GM23338 (cell line): Measurements from ENCODE around the gene RAP1B. TPM values are rescaled to one million over a fixed set of nuclear protein-coding genes. Genes with fewer than 3 reads are reported as not detected.

ENCODE experiments used
- ATAC-seq: fragments of 200-7000 bp; cut with Tn5 transposase; 3 replicates; pipeline ENCODE4 v1.9.1; 2020
- DNase-seq: peaks from one replicate; pipeline ENCODE4 v3.0.0-alpha.2; 2015; ENCODE audit warnings: low spot score
- H2AFZ ChIP-seq: fragments of 200-600 bp; sonication (generic); 2 replicates; pipeline ENCODE4 v1.8.0; 2016; ENCODE audit warnings: antibody characterized with exemption, mild to moderate bottlenecking, moderate library complexity
- H3F3A ChIP-seq: fragments of 200-600 bp; sonication (generic); replicated peaks from 2 replicates; pipeline ENCODE4 v1.8.0; 2017; ENCODE audit warnings: antibody characterized with exemption, mixed run types, low read depth
- H3K27ac ChIP-seq: fragments of 200-600 bp; sonication (generic); 2 replicates; pipeline ENCODE4 v1.6.1; 2016; ENCODE audit warnings: low read depth
- H3K27me3 ChIP-seq: fragments of 200-600 bp; sonication (generic); 2 replicates; pipeline ENCODE4 v1.8.0; 2016; ENCODE audit warnings: mild to moderate bottlenecking, mixed run types, moderate library complexity; ENCODE audit not compliant: insufficient read depth
- H3K36me3 ChIP-seq: fragments of 200-600 bp; sonication (generic); 2 replicates; pipeline ENCODE4 v1.8.0; 2016; ENCODE audit warnings: mild to moderate bottlenecking; ENCODE audit not compliant: insufficient read depth
- H3K4me1 ChIP-seq: fragments of 200-600 bp; sonication (generic); 2 replicates; pipeline ENCODE4 v1.8.0; 2016; ENCODE audit warnings: mild to moderate bottlenecking, moderate library complexity; ENCODE audit not compliant: insufficient read depth
- H3K4me2 ChIP-seq: fragments of 200-600 bp; sonication (generic); 2 replicates; pipeline ENCODE4 v1.7.1; 2017; ENCODE audit warnings: mixed run types
- H3K4me3 ChIP-seq: fragments of 200-600 bp; sonication (generic); 2 replicates; pipeline ENCODE4 v1.6.1; 2016; ENCODE audit warnings: mixed run types
- H3K79me2 ChIP-seq: fragments of 200-600 bp; sonication (generic); replicated peaks from 2 replicates; pipeline ENCODE4 v1.8.0; 2017; ENCODE audit warnings: mild to moderate bottlenecking; ENCODE audit not compliant: insufficient read depth
- H3K9me2 ChIP-seq: fragments of 200-600 bp; sonication (generic); 2 replicates; pipeline ENCODE4 v1.8.0; 2017; ENCODE audit not compliant: insufficient read depth
- H4K20me1 ChIP-seq: fragments of 200-600 bp; sonication (generic); replicated peaks from 2 replicates; pipeline ENCODE4 v1.8.0; 2017; ENCODE audit warnings: mild to moderate bottlenecking; ENCODE audit not compliant: insufficient read depth
- H3K27ac Mint-ChIP-seq: 2 replicates; pipeline ENCODE4 v1.8.0; 2020; ENCODE audit warnings: inconsistent platforms, mild to moderate bottlenecking, moderate library complexity, mixed read lengths
- H3K27me3 Mint-ChIP-seq: 3 replicates; pipeline ENCODE4 v1.8.0; 2022; ENCODE audit warnings: low read depth, mild to moderate bottlenecking, moderate library complexity, mixed read lengths, inconsistent platforms; ENCODE audit not compliant: insufficient read depth, poor library complexity
- H3K36me3 Mint-ChIP-seq: 3 replicates; pipeline ENCODE4 v1.8.0; 2021; ENCODE audit warnings: low read depth, mild to moderate bottlenecking, inconsistent platforms, moderate library complexity, mixed read lengths
- H3K4me1 Mint-ChIP-seq: 3 replicates; pipeline ENCODE4 v1.8.0; 2020; ENCODE audit warnings: mild to moderate bottlenecking, inconsistent platforms, mixed read lengths
- H3K4me3 Mint-ChIP-seq: 3 replicates; pipeline ENCODE4 v1.8.0; 2021; ENCODE audit warnings: moderate library complexity, mild to moderate bottlenecking, inconsistent platforms, mixed read lengths
- H3K9me3 Mint-ChIP-seq: 3 replicates; pipeline ENCODE4 v1.8.0; 2020; ENCODE audit warnings: moderate library complexity, mild to moderate bottlenecking, inconsistent platforms, mixed read lengths
- CREB1 ChIP-seq: fragments of 250-450 bp; sonication (Bioruptor Pico); IDR thresholded peaks from 2 replicates; pipeline ENCODE4 v1.5.0; 2020; ENCODE audit warnings: low read depth, mild to moderate bottlenecking, moderate library complexity
- EZH2 ChIP-seq: fragments of 200-600 bp; sonication (generic); IDR thresholded peaks from one replicate; pipeline ENCODE4 v1.8.0; 2017; ENCODE audit warnings: antibody characterized with exemption, mild to moderate bottlenecking, low read depth; ENCODE audit not compliant: unreplicated experiment
- EZH2phosphoT487 ChIP-seq: fragments of 200-600 bp; sonication (generic); IDR thresholded peaks from one replicate; pipeline ENCODE4 v1.8.1; 2018; ENCODE audit warnings: antibody characterized with exemption; ENCODE audit not compliant: unreplicated experiment
- ZNF462 ChIP-seq: fragments of 250-450 bp; sonication (Bioruptor Pico); IDR thresholded peaks from 2 replicates; pipeline ENCODE4 v1.5.0; 2020; ENCODE audit warnings: mild to moderate bottlenecking, moderate library complexity
- polyA plus RNA-seq: library from polyadenylated mRNA; unstranded; fragments of >200 nt; fragmentation: Nextera tagmentation; extraction: Ambion mirVana; gene quantifications from 2 replicates; pipeline ENCODE4 v1.2.1, GENCODE V29; 2016
- total RNA-seq: library from RNA; depleted of rRNA; stranded (reverse); fragments of >200 nt; shearing (Covaris generic); gene quantifications from 2 replicates; pipeline ENCODE4 v1.2.3, GENCODE V29; 2014
- TF ChIP-seq, protein P1 (sequence below): IDR thresholded peaks from 2 replicates; pipeline ENCODE4 v1.6.1; 2016; ENCODE audit warnings: antibody characterized with exemption

RAP1B gene
- total and polyA plus RNA-seq, 2 experiments from 2014 or later, result 90.6 to 128 TPM

DNA sequence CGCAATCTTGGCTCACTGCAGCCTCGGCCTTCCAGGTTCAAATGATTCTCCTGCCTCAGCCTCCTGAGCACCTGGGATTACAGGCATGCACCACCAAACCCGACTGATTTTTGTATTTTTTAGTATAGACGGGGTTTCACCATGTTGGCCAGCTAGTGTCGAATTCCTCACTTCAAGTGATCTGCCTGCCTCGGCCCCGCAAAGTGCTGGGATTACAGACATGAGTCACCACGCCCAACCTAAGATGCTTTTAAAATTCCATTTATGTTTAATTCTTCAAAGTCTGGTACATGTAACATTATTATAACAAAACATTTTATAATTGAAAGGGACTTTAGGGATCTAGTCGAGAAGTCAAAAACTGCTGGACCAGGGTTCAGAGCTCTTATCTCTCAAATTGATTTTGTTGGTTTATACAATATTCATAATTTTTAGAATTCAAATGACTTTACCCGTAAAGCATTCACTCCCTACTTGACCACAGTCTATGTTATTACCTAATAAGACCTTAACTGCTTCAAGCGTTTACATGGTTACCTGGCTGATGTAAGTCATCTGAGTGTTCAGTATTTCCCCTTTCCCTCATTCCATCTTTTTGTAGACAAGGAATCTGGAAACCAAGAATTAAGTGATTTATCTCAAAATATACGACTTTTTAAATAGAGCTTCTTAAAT lies 28.2 kb downstream of the RAP1B start:
- H3K36me3 Mint-ChIP-seq, result no peaks in the 10 kb centered on the region
- no peak overlapping the region for H3K4me3 ChIP-seq
- no peak overlapping the region for H3K27ac Mint-ChIP-seq
- no peaks in the 10 kb centered on the region for H3K36me3 ChIP-seq
- no peak overlapping the region for H3K27ac ChIP-seq
- H3K4me1 ChIP-seq, result no peaks in the 10 kb centered on the region
- H3K4me3 Mint-ChIP-seq, result no peak overlapping the region
- no peak overlapping the region for H3K4me2 ChIP-seq
- peaks cover 6% of the 10 kb centered on the region; the same call in 1 of the 3 replicates for H3K4me1 Mint-ChIP-seq
- H3K79me2 ChIP-seq, result peaks cover 99% of the 10 kb centered on the region
- DNase-seq (no peak), ATAC-seq (no peak)
- no peak for TF ChIP-seq EZH2phosphoT487
- TF ChIP-seq ZNF462 (CRISPR knock-in tag), result no peak
- TF ChIP-seq CREB1 (CRISPR knock-in tag), result no peak
- no peaks in the 10 kb centered on the region for H3K27me3 ChIP-seq
- no peaks in the 10 kb centered on the region for H3F3A ChIP-seq
- H3K9me2 ChIP-seq, result no peaks in the 10 kb centered on the region
- H2AFZ ChIP-seq, result no peak overlapping the region
- H3K27me3 Mint-ChIP-seq, result peaks cover 3% of the 10 kb centered on the region
- peaks cover 49% of the 10 kb centered on the region for H4K20me1 ChIP-seq
- no peaks in the 10 kb centered on the region for H3K9me3 Mint-ChIP-seq

DNA sequence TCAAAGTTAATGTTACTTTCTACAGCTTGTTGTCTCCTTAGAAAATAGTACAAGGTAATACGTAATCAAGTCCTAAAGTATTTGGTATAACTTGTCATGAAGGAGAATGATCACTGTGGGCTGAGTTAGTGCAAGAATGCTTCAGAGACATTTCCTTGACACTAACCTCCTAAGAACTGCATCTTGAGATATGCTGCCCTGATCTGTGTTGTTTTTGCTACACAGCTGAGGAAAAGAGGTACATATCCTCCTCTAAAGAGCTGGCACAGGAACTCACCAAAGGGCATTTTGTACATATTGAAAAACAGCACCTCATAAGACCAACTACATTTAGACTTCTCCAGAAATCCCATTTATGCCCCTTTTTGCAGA lies 28.7 kb downstream of the RAP1B start:
- Histone ChIP-seq H3K4me2 (no peak overlapping the region), H3K36me3 (no peaks in the 10 kb centered on the region), H3F3A (no peaks in the 10 kb centered on the region), H2AFZ (no peak overlapping the region), H3K79me2 (peaks cover 99% of the 10 kb centered on the region), H3K4me1 (no peaks in the 10 kb centered on the region), H3K27me3 (no peaks in the 10 kb centered on the region), H3K9me2 (no peaks in the 10 kb centered on the region), H4K20me1 (peaks cover 47% of the 10 kb centered on the region), H3K4me3 (no peak overlapping the region), H3K27ac (no peak overlapping the region)
- DNase-seq (no peak), ATAC-seq (no peak)
- no peaks in the 10 kb centered on the region for H3K9me3 Mint-ChIP-seq
- no peak overlapping the region for H3K4me3 Mint-ChIP-seq
- TF ChIP-seq, protein P1, sequence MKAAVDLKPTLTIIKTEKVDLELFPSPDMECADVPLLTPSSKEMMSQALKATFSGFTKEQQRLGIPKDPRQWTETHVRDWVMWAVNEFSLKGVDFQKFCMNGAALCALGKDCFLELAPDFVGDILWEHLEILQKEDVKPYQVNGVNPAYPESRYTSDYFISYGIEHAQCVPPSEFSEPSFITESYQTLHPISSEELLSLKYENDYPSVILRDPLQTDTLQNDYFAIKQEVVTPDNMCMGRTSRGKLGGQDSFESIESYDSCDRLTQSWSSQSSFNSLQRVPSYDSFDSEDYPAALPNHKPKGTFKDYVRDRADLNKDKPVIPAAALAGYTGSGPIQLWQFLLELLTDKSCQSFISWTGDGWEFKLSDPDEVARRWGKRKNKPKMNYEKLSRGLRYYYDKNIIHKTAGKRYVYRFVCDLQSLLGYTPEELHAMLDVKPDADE, result no peak
- TF ChIP-seq CREB1 (CRISPR knock-in tag), result no peak
- TF ChIP-seq EZH2, result no peak
- peaks cover 3% of the 10 kb centered on the region for H3K27me3 Mint-ChIP-seq
- peaks cover 6% of the 10 kb centered on the region; the same call in 1 of the 3 replicates for H3K4me1 Mint-ChIP-seq
- peak overlapping the region; percentile 31; the same call in 1 of the 2 replicates for H3K27ac Mint-ChIP-seq
- no peaks in the 10 kb centered on the region for H3K36me3 Mint-ChIP-seq
